Bronchial epithelial cell (primary cell): ENCODE results near the gene PVALEF. TPM values are rescaled to one million over a fixed set of nuclear protein-coding genes. Genes with fewer than 3 reads are reported as not detected.

Experiments used
- DNase-seq: peaks from one replicate; pipeline ENCODE4 v3.0.0-alpha.2; 2010; ENCODE audit warnings: low read depth
- FAIRE-seq: peaks from 2 replicates; lab custom pipeline; 2011; peaks lifted over from hg19 to GRCh38; lab: Jason Lieb, UNC
- H3K27me3 ChIP-seq: 2 replicates; pipeline ENCODE4 v1.5.1; 2011; ENCODE audit warnings: low read length; ENCODE audit not compliant: control insufficient read depth, insufficient read depth
- H3K36me3 ChIP-seq: 2 replicates; pipeline ENCODE4 v1.5.1; 2011; ENCODE audit warnings: low read length; ENCODE audit not compliant: control insufficient read depth, insufficient read depth
- H3K4me3 ChIP-seq: 2 replicates; pipeline ENCODE4 v1.5.1; 2011; ENCODE audit warnings: mild to moderate bottlenecking, low read depth, low read length, control low read depth
- CTCF ChIP-seq: IDR thresholded peaks from 2 replicates; pipeline ENCODE4 v1.5.1; 2011; ENCODE audit warnings: mild to moderate bottlenecking, moderate library complexity, low read length, control low read depth, inconsistent platforms; ENCODE audit not compliant: insufficient read depth, severe bottlenecking
- total RNA-seq: library from RNA; depleted of rRNA; stranded (reverse); fragments of >200 nt; gene quantifications from 2 replicates; pipeline ENCODE4 v1.2.1, GENCODE V29; 2014

PVALEF gene
- total RNA-seq, 1 donor from 2014 or later: not detected

GRCh38 chr17:81231121-81231645 lies 65.9 kb downstream of the PVALEF start:
- Histone ChIP-seq H3K36me3 (peaks cover 19% of the 10 kb centered on the region), H3K27me3 (no peaks in the 10 kb centered on the region), H3K4me3 (no peak overlapping the region)
- DNase-seq (no peak), FAIRE-seq (peak; percentile 99)
- TF ChIP-seq CTCF: no peak

GRCh38 chr17:81231766-81232581 lies 66.7 kb downstream of the PVALEF start:
- no peak for DNase-seq
- Histone ChIP-seq H3K4me3 (no peak overlapping the region), H3K36me3 (peaks cover 20% of the 10 kb centered on the region), H3K27me3 (no peaks in the 10 kb centered on the region)
- no peak for TF ChIP-seq CTCF
- FAIRE-seq: no peak

Other genes starting within 250 kb of the PVALEF start
- 5.8 and 8.6 TPM in 2 replicates for gene CHMP6, start 173.7 kb upstream of the PVALEF start, total RNA-seq
- gene BAIAP2, start 130.4 kb upstream of the PVALEF start, total RNA-seq: 48.7 and 60.3 TPM in 2 replicates
- gene AATK, start 714 bp downstream of the PVALEF start, total RNA-seq: 0.51 and 0.79 TPM in 2 replicates
- gene CEP131, start 57.5 kb downstream of the PVALEF start, total RNA-seq: 7.9 and 9.2 TPM in 2 replicates
- 5.8 and 7.8 TPM in 2 replicates for gene TEPSIN, start 73.5 kb downstream of the PVALEF start, total RNA-seq
- gene NDUFAF8, start 73.8 kb downstream of the PVALEF start, total RNA-seq: 31.6 and 49.2 TPM in 2 replicates
- 35.5 and 49.2 TPM in 2 replicates for gene SLC38A10, start 129.8 kb downstream of the PVALEF start, total RNA-seq
- 0.79 and 1.8 TPM in 2 replicates for gene BAHCC1, start 229.9 kb downstream of the PVALEF start, total RNA-seq